Tibial nerve (tissue), 4 donors: ENCODE measurements around the gene MSMP.

Experiments used
- CTCF ChIP-seq, 5 experiments: fragments of 200-600 bp in 3 of 5; fragments of 450-650 bp in 2 of 5; sonication (generic) in 3 of 5; IDR thresholded peaks; one replicate each; pipeline ENCODE4 v1.5.1; 2016 to 2019; ENCODE audit warnings: antibody characterized with exemption in 5 of 5, mild to moderate bottlenecking in 3 of 5, moderate library complexity in 2 of 5
- EP300 ChIP-seq, 2 donors: sonication (generic); formaldehyde crosslinking; IDR thresholded peaks; one replicate each; pipeline ENCODE4 v1.6.1; 2017; ENCODE audit warnings: antibody characterized with exemption in 2 of 2, mild to moderate bottlenecking in 1 of 2
- POLR2A ChIP-seq, 2 donors: fragments of 450-650 bp; IDR thresholded peaks; one replicate each; pipeline ENCODE4 v1.6.1; 2017; ENCODE audit warnings: antibody characterized with exemption in 2 of 2, mild to moderate bottlenecking in 2 of 2, moderate library complexity in 2 of 2

- TF ChIP-seq CTCF (IDR thresholded peaks at IDR 0.05): no peak
- TF ChIP-seq POLR2A (IDR thresholded peaks at IDR 0.05): no peak
- TF ChIP-seq EP300 (IDR thresholded peaks at IDR 0.05): no peak
Measured at GRCh38 chr9:35717132-35717870, 36.8 kb downstream of the MSMP start.
